ENCODE measurements around the gene SLC22A23.

Gene SLC22A23

DNA sequence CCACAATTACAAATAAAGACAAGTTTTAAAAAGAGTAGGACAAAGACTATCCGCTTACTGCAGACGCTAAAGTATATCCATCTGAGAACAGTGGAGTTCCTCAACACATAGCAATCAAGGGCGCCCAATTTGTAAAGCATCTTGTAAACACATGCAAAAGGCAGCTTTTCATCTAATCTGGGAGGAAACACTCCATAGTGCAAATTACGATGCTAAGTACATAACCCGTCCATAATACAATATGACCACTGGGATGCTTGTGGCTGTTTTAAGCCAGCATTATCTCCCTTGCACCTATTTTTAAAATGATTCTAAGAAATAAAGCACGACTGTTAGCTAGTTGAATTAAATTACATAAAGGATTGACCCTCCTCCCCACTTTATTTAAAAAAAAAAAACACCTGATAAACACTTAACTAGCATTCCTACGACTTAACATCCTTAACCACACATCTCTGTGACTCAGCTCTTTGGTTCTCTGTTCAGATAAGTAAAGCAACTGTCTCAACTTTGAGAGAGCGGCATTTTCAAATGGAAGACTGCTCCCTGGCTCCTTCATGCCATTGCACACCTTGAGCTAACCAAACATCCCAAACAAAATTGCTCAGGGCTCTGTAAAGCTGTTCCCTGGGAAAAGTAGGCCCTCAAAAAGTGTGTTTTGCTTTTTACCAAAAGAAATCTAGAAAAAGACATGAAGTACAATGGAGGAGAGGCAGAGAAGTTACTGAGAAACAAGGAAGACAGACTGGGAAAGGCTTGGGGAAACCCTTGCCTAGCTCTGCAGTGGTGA is 14.2 kb downstream of the SLC22A23 start:
- H3K9me3 Mint-ChIP-seq (ENCODE audit: low read depth): no peaks in the 10 kb centered on the region
- no peaks in the 10 kb centered on the region for H3K27me3 Mint-ChIP-seq
- H3K27ac Mint-ChIP-seq: no peak overlapping the region
- peaks cover 5% of the 10 kb centered on the region for H3K4me1 Mint-ChIP-seq (ENCODE audit: low read depth)
- peaks cover 4% of the 10 kb centered on the region for H3K36me3 Mint-ChIP-seq
- H3K4me3 Mint-ChIP-seq: no peak overlapping the region

DNA sequence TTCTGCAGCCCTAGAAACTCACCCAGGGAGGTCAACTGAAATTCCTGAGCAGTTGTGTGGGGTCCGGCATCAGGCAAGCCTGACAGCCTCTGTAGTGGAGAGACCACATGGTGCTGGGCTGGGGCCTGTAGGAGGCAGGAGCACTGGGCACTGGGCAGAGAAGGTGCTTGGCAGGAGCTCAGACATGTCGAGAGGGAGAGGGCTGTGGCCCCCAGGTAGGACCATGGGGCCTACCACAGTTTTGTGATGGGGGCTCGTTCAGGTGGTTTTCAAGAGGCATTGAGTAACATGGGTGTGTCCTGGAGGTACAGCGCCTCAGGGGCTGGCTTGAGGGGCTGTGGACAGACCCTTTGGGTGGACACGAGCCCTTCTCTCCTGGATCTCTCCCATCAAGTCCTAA is 15.9 kb downstream of the SLC22A23 start:
- H3K9me3 Mint-ChIP-seq (ENCODE audit: low read depth): no peaks in the 10 kb centered on the region
- H3K36me3 Mint-ChIP-seq: peaks cover 10% of the 10 kb centered on the region
- H3K4me1 Mint-ChIP-seq (ENCODE audit: low read depth): peaks cover 2% of the 10 kb centered on the region
- no peak overlapping the region for H3K27ac Mint-ChIP-seq
- H3K4me3 Mint-ChIP-seq: no peak overlapping the region
- no peaks in the 10 kb centered on the region for H3K27me3 Mint-ChIP-seq

DNA sequence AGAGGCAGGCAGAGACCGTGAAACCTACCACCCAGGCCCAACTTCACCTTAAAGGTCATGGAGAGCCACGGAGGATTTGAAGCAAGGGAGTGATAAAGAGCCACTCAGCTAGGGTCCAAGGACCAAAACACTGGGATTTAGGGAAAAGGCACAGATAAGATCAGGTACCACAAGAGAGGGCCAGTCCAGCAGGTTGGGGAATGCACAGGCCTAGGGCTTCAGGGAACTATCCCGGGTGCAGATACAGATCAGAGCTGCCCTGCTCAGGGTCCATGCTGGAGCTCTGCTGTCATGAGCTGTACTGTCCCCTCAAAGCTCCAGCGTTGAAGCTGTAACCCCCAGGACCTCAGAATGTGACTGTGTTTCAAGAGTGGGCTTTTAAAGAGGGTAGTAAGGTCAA is 16.9 kb downstream of the SLC22A23 start:
- H3K27ac Mint-ChIP-seq: no peak overlapping the region

DNA sequence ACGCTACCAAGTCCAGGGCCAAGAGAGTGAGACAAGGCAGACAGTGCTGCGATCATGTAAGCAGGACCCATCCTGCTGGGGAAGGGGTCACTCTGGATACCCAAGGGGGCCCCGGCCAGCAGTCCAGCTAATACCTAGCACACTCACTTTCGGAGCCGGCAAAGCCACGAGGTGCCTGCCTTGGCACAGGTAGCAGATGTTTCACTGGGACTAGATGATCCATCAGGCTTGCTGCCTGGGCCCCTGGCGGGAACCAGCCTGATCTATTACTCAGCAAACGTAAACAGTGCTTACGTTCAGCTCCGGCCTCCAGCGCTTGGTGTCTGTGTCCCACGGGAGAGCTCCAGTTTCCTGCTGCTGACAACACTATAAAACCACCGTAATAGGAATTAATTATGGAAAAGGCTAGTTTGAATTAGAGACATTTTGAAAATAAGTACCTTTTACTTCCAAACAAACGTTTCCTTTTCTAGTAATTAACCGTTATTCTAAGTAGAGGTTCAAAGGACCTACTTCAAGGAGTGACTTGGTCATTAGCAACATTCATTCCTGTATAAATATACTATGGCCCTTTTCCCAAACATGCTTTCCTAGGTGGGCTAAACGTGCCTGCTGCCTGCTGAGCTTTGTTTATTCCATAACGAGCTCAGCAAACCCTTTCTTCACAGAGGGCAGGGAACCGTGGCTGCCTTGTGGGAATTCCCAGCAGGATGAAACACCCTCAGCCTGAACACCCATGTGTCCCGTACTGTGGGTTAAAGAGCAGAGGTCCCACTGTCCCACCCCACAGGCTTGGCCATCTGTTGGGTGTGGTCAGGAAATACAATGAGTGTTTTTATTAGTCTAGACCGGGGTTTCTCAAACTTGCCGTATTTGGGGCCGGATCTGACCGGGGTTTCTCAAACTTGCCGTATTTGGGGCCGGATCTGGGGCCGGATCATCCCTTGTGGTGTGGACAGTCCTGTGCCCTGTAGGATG is 18.4 kb downstream of the SLC22A23 start:
- peaks cover 2% of the 10 kb centered on the region for H3K4me1 Mint-ChIP-seq (ENCODE audit: low read depth)
- peaks cover 10% of the 10 kb centered on the region for H3K36me3 Mint-ChIP-seq
- H3K9me3 Mint-ChIP-seq (ENCODE audit: low read depth): no peaks in the 10 kb centered on the region
- H3K4me3 Mint-ChIP-seq: no peak overlapping the region
- H3K27me3 Mint-ChIP-seq: no peaks in the 10 kb centered on the region
- H3K27ac Mint-ChIP-seq: no peak overlapping the region

More for the DNA sequence above, 16.9 kb downstream of the SLC22A23 start:
- Mint-ChIP-seq H3K27me3 (no peaks in the 10 kb centered on the region), H3K4me3 (no peak overlapping the region), H3K9me3 (ENCODE audit: low read depth) (no peaks in the 10 kb centered on the region), H3K4me1 (ENCODE audit: low read depth) (peaks cover 2% of the 10 kb centered on the region), H3K36me3 (peaks cover 10% of the 10 kb centered on the region)

DNA sequence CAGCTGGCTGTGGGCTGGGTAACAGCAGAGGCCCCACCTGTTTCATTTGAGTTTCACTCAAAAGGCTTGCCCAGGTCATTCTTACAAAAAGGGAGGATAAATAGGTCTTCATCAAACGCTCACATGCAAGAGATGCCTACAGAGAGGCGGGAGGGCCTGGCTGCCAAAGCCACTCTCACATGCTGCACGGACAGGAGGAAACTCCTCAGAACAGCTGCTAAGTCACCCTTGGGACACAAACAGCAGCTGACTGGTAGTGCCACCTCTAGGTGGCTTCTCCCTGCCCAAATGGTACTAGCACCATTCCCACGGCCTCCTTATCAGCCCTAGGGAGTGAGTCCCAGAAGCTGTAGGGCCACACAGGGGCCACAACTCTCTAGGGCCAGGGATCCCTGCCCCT is 23.8 kb downstream of the SLC22A23 start:
- H3K27me3 Mint-ChIP-seq: no peaks in the 10 kb centered on the region
- no peaks in the 10 kb centered on the region for H3K4me1 Mint-ChIP-seq (ENCODE audit: low read depth)
- no peaks in the 10 kb centered on the region for H3K9me3 Mint-ChIP-seq (ENCODE audit: low read depth)
- H3K36me3 Mint-ChIP-seq: peaks cover 6% of the 10 kb centered on the region
- H3K27ac Mint-ChIP-seq: no peak overlapping the region
- no peak overlapping the region for H3K4me3 Mint-ChIP-seq

DNA sequence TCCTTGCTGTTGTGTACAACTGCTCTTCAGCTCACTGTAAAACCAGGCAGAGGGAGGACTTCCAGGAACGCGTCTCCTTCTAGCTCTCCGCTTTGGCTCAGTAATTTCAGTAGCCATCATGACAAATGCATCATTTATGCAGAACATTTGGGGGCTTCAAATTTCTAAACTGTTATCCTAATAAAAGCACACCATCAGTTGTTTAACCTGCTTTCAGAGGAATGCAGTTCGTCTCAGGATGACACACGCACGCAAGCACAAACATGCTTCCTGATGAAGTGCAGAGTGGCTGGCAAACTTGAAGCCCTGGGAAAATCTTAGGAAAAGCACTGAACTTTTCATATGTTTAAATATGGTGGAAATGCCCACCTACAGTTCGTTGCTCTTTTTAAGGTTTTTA is 24.4 kb downstream of the SLC22A23 start:
- Mint-ChIP-seq H3K4me1 (ENCODE audit: low read depth) (no peaks in the 10 kb centered on the region), H3K4me3 (no peak overlapping the region), H3K36me3 (peaks cover 6% of the 10 kb centered on the region), H3K27me3 (no peaks in the 10 kb centered on the region), H3K27ac (no peak overlapping the region), H3K9me3 (ENCODE audit: low read depth) (no peaks in the 10 kb centered on the region)

DNA sequence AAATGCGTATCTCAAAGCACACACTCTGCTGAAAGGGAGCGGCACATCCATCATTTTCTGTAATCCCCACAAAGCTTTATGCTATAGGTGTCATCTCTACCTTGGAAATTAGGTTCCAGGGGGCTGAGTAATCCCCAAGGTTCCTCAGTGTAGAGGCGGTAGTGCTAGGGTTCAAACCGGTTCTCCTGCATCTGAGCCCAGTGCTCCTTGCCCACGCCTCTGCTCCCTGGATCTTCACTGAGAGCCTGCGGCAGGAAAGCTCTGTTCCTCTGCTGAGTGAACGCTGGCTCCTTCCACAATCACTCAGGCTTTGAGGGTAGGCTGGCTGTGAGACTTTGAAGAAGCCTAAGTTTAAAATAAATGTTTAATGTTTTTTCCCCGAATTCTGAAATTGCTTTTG is 24.9 kb downstream of the SLC22A23 start:
- H3K9me3 Mint-ChIP-seq (ENCODE audit: low read depth): no peaks in the 10 kb centered on the region
- no peak overlapping the region for H3K4me3 Mint-ChIP-seq
- no peaks in the 10 kb centered on the region for H3K4me1 Mint-ChIP-seq (ENCODE audit: low read depth)
- H3K27me3 Mint-ChIP-seq: no peaks in the 10 kb centered on the region
- no peak overlapping the region for H3K27ac Mint-ChIP-seq
- peaks cover 6% of the 10 kb centered on the region for H3K36me3 Mint-ChIP-seq

DNA sequence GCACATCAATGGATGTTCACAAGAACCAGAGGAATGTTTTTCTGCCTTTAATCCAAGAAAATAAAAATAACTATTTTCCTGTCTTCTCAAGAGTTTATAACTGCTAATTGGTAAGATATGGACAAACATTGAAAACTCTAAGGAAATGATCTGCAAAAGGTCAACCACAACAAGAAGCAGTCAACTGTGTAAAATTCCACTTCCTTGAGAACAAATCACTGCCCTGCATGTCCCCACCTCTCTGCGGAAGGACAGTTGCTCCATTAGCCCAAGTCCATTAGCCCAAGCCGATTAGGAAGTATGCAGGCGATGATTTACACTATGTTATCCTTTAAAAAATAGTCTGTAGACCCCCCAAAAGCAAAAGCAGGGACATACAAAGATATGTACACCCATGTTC is 27.6 kb downstream of the SLC22A23 start:
- Mint-ChIP-seq H3K4me1 (ENCODE audit: low read depth) (no peaks in the 10 kb centered on the region), H3K27ac (no peak overlapping the region), H3K9me3 (ENCODE audit: low read depth) (no peaks in the 10 kb centered on the region), H3K27me3 (no peaks in the 10 kb centered on the region), H3K36me3 (no peaks in the 10 kb centered on the region), H3K4me3 (no peak overlapping the region)

DNA sequence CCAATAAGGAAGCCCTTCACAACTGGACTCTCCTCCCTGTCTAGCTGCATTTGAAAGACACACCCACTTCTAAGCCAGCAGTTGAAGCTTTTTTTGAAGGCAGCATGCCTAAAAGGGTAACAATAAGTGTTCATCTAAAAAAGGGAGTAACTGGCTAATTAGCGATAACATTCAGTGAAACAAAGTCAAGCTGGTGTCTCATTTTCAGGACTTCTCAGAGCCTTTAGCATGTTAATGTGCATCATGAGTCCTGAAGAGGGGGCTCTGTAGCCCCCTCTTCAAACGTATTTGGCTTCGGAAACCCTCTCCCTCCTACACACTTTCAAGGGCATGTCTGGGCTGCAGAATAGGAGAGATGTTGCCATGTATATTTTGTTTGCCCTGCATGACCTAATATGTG is 28.1 kb downstream of the SLC22A23 start:
- H3K4me1 Mint-ChIP-seq (ENCODE audit: low read depth): no peaks in the 10 kb centered on the region
- H3K36me3 Mint-ChIP-seq: no peaks in the 10 kb centered on the region
- H3K4me3 Mint-ChIP-seq: no peak overlapping the region
- H3K9me3 Mint-ChIP-seq (ENCODE audit: low read depth): no peaks in the 10 kb centered on the region
- no peaks in the 10 kb centered on the region for H3K27me3 Mint-ChIP-seq
- H3K27ac Mint-ChIP-seq: no peak overlapping the region

DNA sequence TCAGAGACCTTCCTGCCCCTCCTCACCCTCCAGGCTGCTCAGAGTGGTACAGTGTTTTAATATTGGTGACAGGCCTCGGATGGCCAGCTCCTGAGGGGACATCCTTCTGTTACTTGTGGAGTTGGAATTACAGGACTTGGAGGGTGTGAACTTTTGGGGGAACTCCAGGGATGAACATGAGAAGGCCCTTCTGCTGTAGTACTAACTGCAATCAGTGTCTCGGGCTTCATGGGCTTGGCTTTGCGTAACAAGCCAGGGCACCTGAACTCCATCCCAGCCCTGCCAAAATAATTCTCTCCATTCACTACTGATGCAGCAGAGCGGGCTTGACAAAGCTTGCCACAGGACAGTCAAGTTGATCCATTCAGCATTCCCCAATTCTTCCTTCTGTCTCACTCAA is 28.6 kb downstream of the SLC22A23 start:
- Mint-ChIP-seq H3K27ac (no peak overlapping the region), H3K4me3 (no peak overlapping the region), H3K27me3 (no peaks in the 10 kb centered on the region), H3K4me1 (ENCODE audit: low read depth) (no peaks in the 10 kb centered on the region), H3K9me3 (ENCODE audit: low read depth) (no peaks in the 10 kb centered on the region), H3K36me3 (no peaks in the 10 kb centered on the region)

DNA sequence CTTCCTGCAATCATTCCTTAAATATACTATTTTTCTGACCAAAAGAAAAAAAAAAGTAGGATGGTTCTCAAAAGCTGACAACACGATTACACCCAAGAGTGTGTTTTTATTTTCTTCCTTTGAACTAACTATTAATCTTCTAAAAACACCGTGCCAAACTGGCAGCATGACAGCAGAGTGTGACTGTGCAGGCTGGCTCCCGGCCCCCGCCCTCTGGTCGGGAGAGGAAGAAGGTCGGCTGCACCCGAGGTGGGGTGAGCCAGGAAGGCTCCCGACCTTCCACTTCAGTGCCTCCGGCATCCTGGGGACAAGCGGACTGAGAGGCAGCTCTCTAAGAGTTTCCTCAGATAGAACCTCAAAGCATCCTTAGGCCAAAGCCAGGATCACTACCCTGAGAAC is 29.2 kb downstream of the SLC22A23 start:
- Mint-ChIP-seq H3K27ac (no peak overlapping the region), H3K27me3 (no peaks in the 10 kb centered on the region), H3K36me3 (no peaks in the 10 kb centered on the region), H3K4me3 (no peak overlapping the region), H3K9me3 (ENCODE audit: low read depth) (no peaks in the 10 kb centered on the region), H3K4me1 (ENCODE audit: low read depth) (no peaks in the 10 kb centered on the region)

DNA sequence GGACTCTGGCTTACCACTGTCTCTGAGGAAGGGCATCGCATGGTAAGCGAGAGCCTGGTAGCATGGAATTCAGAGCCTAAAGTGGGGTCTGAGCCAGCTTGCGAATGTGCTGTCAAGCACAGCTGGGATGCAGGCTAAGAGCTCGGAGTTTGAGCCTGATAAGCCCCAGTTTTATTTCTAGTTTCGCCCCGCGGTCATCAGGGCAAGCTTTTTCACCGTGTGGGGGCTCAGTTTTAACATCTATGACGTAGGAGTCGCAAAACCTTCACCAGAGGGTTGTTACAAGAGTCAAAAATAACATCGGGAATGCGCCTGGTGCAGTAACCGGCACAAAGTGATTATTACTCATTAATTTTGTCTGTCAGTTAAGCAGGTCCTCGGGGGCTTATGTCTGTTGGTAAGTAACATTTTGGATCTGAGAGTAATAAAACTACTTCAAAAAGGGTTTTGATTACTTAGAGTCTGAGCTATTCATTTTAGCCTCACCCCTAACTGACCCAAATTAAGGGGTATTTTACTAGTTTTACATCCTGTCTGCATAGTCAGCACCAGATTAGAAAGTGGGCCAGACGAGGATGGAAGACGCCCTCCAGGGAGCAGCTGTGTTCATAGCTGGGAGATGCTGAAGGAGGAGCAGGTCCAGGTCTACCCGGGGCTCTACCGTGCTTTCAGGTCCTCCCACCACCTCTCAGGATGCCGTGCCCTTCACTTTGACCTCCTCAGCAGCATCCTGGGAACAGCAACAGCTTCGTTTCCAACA is 29.7 kb downstream of the SLC22A23 start:
- H3K4me3 Mint-ChIP-seq: no peak overlapping the region
- no peaks in the 10 kb centered on the region for H3K36me3 Mint-ChIP-seq
- no peaks in the 10 kb centered on the region for H3K9me3 Mint-ChIP-seq (ENCODE audit: low read depth)
- no peak overlapping the region for H3K27ac Mint-ChIP-seq
- H3K27me3 Mint-ChIP-seq: no peaks in the 10 kb centered on the region
- H3K4me1 Mint-ChIP-seq (ENCODE audit: low read depth): no peaks in the 10 kb centered on the region

DNA sequence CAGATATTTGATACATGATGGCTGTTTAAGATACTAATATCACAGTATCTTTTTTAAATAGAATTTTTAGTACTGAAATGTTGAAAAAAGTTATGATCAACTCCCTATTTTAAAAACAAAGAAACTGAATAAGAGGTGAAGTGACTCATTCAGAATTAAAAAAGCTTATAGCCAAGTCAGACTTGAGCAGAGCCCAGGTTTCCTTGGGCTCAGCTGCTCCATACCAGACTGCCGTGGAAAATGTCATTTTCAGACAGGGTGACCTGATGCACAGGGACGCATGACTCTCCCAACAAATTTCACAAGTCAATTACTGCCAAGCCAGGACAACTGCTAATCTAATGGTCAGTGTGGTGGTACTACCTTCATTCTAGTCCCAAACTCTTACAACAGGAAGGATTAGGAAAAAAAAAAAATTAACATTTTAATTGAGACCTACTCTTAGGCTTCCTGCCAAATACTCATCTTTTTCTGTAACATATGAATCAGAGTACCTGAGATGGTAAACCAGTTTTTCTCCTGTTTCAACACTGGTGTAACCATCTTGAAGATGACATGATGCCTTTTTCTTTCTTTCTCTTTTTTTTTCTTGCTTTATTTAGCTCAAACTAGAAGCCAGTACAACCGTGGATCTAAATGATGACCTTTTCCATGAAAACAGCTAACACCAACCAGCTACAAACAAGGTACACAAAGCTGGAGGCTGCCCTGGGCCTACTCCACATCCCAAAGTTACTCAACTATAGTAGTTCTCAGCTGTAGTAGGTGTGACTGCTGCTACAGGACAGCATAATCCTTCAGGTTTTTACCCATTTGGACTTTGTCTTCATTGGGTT is 30.5 kb downstream of the SLC22A23 start:
- Mint-ChIP-seq H3K4me3 (no peak overlapping the region), H3K36me3 (no peaks in the 10 kb centered on the region), H3K9me3 (ENCODE audit: low read depth) (no peaks in the 10 kb centered on the region), H3K27me3 (no peaks in the 10 kb centered on the region), H3K4me1 (ENCODE audit: low read depth) (peaks cover 2% of the 10 kb centered on the region), H3K27ac (no peak overlapping the region)

DNA sequence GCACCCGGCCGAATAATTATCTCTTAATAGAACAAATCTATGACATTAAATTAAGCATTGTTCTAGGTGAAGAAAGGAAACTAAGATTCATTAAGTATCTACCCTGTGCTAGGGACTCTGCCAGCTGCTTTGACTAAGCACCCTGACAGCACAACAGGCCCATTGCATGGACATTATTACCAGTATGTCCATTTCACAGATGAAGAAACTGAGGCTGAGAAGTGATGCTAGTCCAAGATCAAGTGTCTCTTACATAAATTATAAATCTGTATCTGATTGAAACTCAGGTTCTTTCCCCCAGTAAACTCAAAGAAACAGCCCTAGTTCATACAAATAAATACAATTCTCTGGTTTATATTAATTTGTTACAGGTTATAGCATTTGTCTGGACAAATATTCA is 31.3 kb downstream of the SLC22A23 start:
- H3K9me3 Mint-ChIP-seq (ENCODE audit: low read depth): no peaks in the 10 kb centered on the region
- H3K27me3 Mint-ChIP-seq: no peaks in the 10 kb centered on the region
- no peaks in the 10 kb centered on the region for H3K36me3 Mint-ChIP-seq
- H3K4me1 Mint-ChIP-seq (ENCODE audit: low read depth): peaks cover 2% of the 10 kb centered on the region
- no peak overlapping the region for H3K27ac Mint-ChIP-seq
- no peak overlapping the region for H3K4me3 Mint-ChIP-seq
